Left lung (tissue), 8 donors: ENCODE data around the gene LGSN. TPM values are rescaled to one million over a fixed set of nuclear protein-coding genes. Genes with fewer than 3 reads are reported as not detected.

Experiments used
- polyA plus RNA-seq, 6 donors: library from polyadenylated mRNA; unstranded; fragments of 120-200 nt; gene quantifications; one replicate each; pipeline ENCODE4 v1.2.1, GENCODE V29; 2013; ENCODE audit not compliant: insufficient read length in 6 of 6
- total RNA-seq, 2 donors: library from RNA; stranded (reverse); fragmentation: NEBNext Ultra II Directional; extraction: Animal tissue kit (Norgen Biotek cat#: 25700); gene quantifications; one replicate each; pipeline ENCODE4 v1.2.1, GENCODE V29; 2021
- donor health status: DM: no; HTN: yes; CAD: no.
- donor health status: DM: no; HTN: no; CAD: no.

The LGSN gene
- total and polyA plus RNA-seq, 8 donors: 0.11 to 0.88 (median 0.65) TPM; not detected in 1

Other genes with a start within 250 kb of the LGSN start
- 1 to 10 TPM; 1.3 to 1.9 TPM for gene FKBP1C, start 108.5 kb downstream of the LGSN start, total RNA-seq
- gene FKBP1C, start 108.5 kb downstream of the LGSN start, polyA plus RNA-seq: 1 to 10 TPM in 5 of 6 donors, under 1 TPM in 1; 0.58 to 3.4 (median 2.6) TPM